ENCODE results near the gene TTC39A.
"Not testable (repeated sequence)": the region's sequence is repeated elsewhere in the genome, so short reads cannot be mapped to it uniquely, and the experiment has no call there.

Gene TTC39A

GRCh38 chr1:51325391-51325790, 5.0 kb downstream of the TTC39A start:
- TF ChIP-seq, protein P1, sequence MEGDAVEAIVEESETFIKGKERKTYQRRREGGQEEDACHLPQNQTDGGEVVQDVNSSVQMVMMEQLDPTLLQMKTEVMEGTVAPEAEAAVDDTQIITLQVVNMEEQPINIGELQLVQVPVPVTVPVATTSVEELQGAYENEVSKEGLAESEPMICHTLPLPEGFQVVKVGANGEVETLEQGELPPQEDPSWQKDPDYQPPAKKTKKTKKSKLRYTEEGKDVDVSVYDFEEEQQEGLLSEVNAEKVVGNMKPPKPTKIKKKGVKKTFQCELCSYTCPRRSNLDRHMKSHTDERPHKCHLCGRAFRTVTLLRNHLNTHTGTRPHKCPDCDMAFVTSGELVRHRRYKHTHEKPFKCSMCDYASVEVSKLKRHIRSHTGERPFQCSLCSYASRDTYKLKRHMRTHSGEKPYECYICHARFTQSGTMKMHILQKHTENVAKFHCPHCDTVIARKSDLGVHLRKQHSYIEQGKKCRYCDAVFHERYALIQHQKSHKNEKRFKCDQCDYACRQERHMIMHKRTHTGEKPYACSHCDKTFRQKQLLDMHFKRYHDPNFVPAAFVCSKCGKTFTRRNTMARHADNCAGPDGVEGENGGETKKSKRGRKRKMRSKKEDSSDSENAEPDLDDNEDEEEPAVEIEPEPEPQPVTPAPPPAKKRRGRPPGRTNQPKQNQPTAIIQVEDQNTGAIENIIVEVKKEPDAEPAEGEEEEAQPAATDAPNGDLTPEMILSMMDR (IDR thresholded peaks at IDR 0.05; ENCODE audit: control extremely low read depth, extremely low read depth, low read depth, missing control alignments) = no peak
- no peak for DNase-seq (ENCODE audit: extremely low spot score)
- POLR2A ChIA-PET = no interaction called here
- CTCF ChIA-PET = interaction anchor here (1.0 kb wide), 1 partner anchor 17 kb away, joined by 3 read pairs; no protein-coding TSS in a partner anchor

GRCh38 chr1:51325011-51325385, 5.4 kb downstream of the TTC39A start:
- DNase-seq (ENCODE audit: extremely low spot score); POLR2A ChIA-PET: not testable (repeated sequence)
- CTCF ChIA-PET = interaction anchor here (1.0 kb wide), 1 partner anchor 17 kb away, joined by 3 read pairs; no protein-coding TSS in a partner anchor

DNA sequence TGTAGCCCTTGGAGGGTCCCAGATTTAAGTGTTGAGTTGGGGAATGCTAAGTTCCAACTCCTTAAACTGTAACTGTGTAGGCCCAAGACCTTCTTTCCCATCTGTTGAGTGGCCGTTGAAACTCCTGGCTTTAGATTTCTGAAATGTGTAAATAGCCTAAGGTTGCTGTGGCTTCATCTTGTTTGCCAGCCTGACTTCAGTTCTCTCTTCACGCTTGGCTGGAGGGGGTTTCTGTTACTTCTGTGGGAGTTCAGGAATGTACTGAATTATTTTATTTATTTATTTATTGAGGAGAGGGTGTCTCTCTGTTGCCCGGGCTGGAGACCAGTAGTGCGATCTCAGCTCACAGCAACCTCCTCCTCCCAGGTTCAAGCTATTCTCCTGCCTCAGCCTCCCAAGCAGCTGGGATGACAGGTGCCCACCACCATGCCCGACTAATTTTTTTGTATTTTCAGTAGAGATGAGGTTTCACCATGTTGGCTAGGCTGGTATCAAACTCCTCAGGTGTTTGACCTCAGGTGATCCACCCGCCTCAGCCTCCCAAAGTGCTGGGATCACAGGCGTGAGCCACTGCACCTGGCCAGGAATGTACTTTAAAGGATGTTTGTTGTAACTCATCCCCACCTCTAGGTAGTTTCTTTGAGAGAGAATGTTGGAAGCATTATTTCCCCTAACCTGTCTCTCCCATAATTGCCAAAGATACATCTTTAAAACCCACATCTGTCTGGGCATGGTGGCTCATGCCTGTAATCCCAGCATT, 5.9 kb downstream of the TTC39A start:
- no peak for DNase-seq (ENCODE audit: extremely low spot score)
- TF ChIP-seq, protein P1 (IDR thresholded peaks at IDR 0.05; ENCODE audit: control extremely low read depth, extremely low read depth, low read depth, missing control alignments) = no peak
- CTCF ChIA-PET = no interaction called here
- POLR2A ChIA-PET = no interaction called here

DNA sequence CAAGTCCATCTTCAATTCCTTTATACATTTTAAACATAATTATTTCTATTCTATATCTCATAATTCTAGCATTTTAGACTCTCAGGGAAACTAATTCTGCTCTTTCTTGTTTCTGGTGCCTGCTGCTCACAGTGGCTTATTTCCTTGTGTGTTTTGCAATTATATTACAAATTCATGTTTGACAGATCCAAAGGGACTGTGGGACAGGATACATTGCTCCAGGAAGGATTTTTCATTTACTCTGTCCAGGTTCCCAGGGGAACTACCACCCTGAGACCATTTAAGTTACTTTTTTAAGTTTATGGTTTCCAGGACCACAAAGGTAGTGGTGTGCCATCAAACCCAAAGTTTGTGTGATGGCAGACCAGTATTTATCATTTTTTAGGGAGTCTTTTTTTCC, 6.6 kb downstream of the TTC39A start:
- ChIA-PET POLR2A (no interaction called here), CTCF (no interaction called here)
- TF ChIP-seq, protein P1 (IDR thresholded peaks at IDR 0.05; ENCODE audit: control extremely low read depth, extremely low read depth, low read depth, missing control alignments) = no peak
- no peak for DNase-seq (ENCODE audit: extremely low spot score)

- TF ChIP-seq, protein P1 (IDR thresholded peaks at IDR 0.05; ENCODE audit: control extremely low read depth, extremely low read depth, low read depth, missing control alignments) = no peak
- DNase-seq (ENCODE audit: extremely low spot score) = no peak
- POLR2A ChIA-PET = no interaction called here
- CTCF ChIA-PET = interaction anchor here (1.1 kb wide), 1 partner anchor 10 kb away, joined by 3 read pairs; no protein-coding TSS in a partner anchor
Measured at GRCh38 chr1:51322417-51323101, 7.8 kb downstream of the TTC39A start.

DNA sequence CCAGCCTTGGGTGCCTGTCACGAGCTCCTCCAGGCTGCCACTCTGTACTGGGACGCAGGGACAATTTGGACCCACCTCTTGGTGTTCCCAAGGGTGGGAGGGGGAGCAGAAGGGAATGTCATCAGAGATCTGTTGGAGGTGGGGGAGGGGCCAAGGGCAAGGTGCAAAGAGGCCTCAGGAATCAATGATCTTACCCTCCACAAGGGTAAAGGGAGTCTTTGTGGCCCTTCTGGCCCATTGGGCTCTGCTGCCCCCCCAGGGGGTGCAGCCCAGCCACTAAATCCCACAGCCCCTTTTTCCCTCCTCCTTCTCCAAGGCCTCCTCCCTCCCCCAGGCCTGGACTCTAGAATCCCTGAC, 8.5 kb downstream of the TTC39A start:
- CTCF ChIA-PET = interaction anchor here (0.6 to 1.1 kb wide), 2 partner anchors 10 to 56 kb away, joined by 3 read pairs; no protein-coding TSS in a partner anchor
- no peak for DNase-seq (ENCODE audit: extremely low spot score)
- TF ChIP-seq, protein P1 (IDR thresholded peaks at IDR 0.05; ENCODE audit: control extremely low read depth, extremely low read depth, low read depth, missing control alignments) = no peak
- POLR2A ChIA-PET = no interaction called here

Data from GM10248 (cell line).